DMS 273 (cell line): Measurements from ENCODE around the gene FEN1.

ENCODE experiments used
- DNase-seq: peaks from one replicate; lab custom pipeline; 2025; ENCODE audit not compliant: unreplicated experiment; lab: John Stamatoyannopoulos, UW

The FEN1 gene

DNA sequence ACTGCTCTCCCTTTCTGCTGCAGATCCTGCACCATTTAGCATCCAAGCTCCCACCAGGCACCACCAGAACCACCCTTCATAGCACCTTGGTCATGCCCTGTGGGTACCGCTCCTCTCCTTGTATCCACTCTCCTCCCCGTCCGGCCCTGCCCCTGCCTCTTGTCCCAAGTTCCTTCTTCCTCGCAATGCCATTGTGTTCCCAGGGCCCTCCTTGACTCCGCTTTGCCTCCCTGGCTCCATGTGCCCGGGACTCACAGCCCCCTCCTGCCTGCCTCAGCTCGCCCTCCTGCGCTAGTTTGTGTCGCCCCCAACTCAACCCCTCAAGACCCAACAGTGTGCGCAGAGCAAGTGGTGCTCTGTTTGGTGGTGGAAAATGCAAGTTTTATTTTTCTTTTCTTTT is 46.2 kb downstream of the FEN1 start:
- DNase-seq = no peak

- no peak for DNase-seq
Measured at GRCh38 chr11:61839742-61840141, 47.0 kb downstream of the FEN1 start.

DNA sequence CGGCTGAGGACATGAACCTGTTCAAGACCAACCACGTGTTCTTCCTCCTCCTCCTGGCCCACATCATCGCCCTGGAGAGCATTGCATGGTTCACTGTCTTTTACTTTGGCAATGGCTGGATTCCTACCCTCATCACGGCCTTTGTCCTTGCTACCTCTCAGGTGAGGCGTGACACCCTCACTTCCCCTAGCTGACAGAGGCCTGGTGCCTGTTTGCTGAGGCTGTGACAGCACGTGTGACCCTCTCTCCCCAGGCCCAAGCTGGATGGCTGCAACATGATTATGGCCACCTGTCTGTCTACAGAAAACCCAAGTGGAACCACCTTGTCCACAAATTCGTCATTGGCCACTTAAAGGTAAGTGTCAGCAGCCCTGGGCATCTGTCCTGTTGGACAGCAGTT is 47.7 kb downstream of the FEN1 start:
- DNase-seq = no peak

DNA sequence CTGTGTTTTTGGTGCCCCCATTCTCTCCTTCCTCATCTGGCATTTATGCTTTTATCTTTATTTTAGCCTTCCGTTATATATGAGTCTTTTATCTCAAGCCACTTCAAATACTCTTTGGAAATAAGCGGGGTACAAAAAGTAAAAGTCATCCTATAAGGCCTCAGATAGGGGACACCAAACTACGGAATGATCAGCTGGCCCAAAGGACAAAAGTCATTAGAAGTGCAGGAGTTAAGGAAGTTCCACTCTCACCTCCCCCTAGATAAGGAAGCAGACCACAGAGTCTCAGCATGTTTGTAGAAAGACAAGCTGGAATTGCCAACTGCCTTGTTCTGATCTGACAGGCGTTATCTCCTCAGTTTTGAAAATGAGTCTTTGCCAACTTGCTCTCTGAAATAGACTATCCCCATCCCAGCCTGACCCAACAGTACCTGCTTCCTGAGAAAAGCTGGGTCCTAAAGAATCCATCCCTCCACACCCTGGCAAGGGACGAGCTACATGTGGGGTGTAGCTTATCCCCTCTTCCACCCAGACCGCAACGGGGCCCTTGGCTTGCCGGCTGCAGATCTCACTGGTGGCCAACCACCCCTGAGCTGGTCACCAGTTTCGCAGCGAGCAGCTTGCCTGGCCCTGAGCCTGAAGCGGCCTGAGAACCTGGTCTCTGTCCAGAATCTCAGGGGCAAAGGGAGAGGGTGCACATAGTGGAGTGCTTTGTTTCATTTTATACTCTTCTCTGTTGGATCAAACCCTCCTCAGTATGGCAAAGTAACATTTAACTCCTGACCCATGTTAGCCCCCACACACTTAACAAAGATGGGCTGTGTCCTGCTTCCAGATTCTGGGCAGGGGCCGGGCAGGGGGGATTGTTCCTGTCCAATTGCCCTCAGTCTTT is 49.2 kb downstream of the FEN1 start:
- DNase-seq = no peak

DNA sequence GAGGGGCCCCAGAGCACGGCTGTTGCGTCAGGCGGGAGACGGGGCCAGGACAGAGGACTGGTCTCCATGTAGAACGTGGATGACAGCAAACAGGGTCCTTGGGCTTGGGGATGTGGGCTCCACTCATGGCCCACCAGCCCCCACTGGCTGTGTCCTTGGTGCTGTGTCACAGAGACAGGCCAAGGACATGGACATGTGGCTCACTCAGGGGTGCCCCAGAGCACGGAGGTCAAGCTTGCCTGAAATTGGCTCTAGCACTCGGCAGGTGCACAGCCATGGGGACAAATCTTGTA is 49.8 kb downstream of the FEN1 start:
- DNase-seq = no peak

DNA sequence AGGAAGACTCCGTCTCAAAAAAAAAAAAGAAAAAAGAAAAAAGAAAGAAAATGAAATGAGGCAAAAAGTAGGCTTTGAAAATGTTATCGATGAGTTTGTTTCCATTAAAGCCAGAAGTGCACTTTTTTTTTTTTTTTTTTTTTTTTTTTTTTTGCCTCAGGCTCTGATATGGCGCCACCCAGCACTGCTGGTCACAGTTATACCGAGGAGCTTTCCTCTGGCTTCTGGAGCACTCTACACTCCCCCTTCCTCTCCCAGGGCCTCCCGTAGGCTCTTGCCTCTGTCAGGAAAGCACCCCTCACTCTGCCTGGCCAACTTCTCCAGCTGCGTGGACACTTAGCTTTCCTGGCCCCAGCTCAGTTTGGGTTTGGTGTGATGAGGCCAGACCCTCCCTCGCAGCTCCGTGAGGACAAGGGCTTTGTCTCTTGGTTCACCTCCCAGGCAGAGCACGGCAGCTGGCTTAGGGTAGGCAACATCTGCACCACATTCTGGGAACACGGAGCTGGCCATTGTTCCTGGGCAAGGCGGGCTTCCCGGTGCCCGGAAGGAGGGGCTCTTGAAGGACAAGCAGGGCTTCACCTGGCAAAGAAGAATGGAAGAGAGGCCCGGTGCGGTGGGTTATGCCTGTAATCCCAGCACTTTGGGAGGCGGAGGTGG is 52.3 kb downstream of the FEN1 start:
- DNase-seq = no peak

- no peak for DNase-seq
Measured at GRCh38 chr11:61846362-61847020, 53.8 kb downstream of the FEN1 start.
